Caco-2 (cell line): ENCODE results near the gene DPAGT1. TPM values are rescaled to one million over a fixed set of nuclear protein-coding genes. Genes with fewer than 3 reads are reported as not detected.

Source experiments
- BruUV-seq: library from RNA; stranded (reverse); fragments of 400-500 nt; replicated peaks from 2 replicates; lab custom pipeline; 2021; lab: Mats Ljungman, UMichigan
- CTCF ChIA-PET: fragments of 300-600 bp; sonication (Branson Sonifier 250); formaldehyde crosslinking; loops from one replicate; lab custom pipeline; 2022; ENCODE audit warnings: antibody characterized with exemption; lab: Charles Lee
- POLR2A ChIA-PET: fragments of 300-600 bp; sonication (Branson Sonifier 250); formaldehyde crosslinking; loops from one replicate; lab custom pipeline; 2022; ENCODE audit warnings: antibody characterized with exemption; lab: Charles Lee
- DNase-seq, 2 experiments: peaks; one replicate each; pipeline versions ENCODE4 v3.0.0 to v3.0.0-alpha.2; 2020 to 2022
- H3K27me3 ChIP-seq: replicated peaks from 2 replicates; pipeline ENCODE4 v1.6.0; 2011; ENCODE audit warnings: low read length; ENCODE audit not compliant: control insufficient read depth, insufficient read depth
- H3K36me3 ChIP-seq: 2 replicates; pipeline ENCODE4 v1.5.1; 2011; ENCODE audit warnings: low read length; ENCODE audit not compliant: control insufficient read depth, insufficient read depth
- H3K4me1 ChIP-seq: fragments of 250-450 bp; sonication (Bioruptor Pico); 2 replicates; pipeline ENCODE4 v1.5.1; 2020; ENCODE audit warnings: mild to moderate bottlenecking
- H3K4me3 ChIP-seq: 2 replicates; pipeline ENCODE4 v1.5.1; 2011; ENCODE audit warnings: low read depth, mild to moderate bottlenecking, control low read depth, low read length
- H3K9me3 ChIP-seq: fragments of 250-450 bp; sonication (Bioruptor Pico); 2 replicates; pipeline ENCODE4 v1.5.1; 2020; ENCODE audit warnings: mild to moderate bottlenecking, moderate library complexity
- H3K27ac Mint-ChIP-seq: one replicate; pipeline ENCODE4 v1.8.0; 2022; ENCODE audit warnings: mixed read lengths; ENCODE audit not compliant: unreplicated experiment
- H3K27me3 Mint-ChIP-seq: one replicate; pipeline ENCODE4 v1.8.0; 2022; ENCODE audit warnings: mixed read lengths; ENCODE audit not compliant: insufficient read depth, unreplicated experiment
- H3K36me3 Mint-ChIP-seq: one replicate; pipeline ENCODE4 v1.8.0; 2022; ENCODE audit warnings: mild to moderate bottlenecking, mixed read lengths; ENCODE audit not compliant: insufficient read depth, unreplicated experiment
- H3K4me1 Mint-ChIP-seq: one replicate; pipeline ENCODE4 v1.8.0; 2022; ENCODE audit warnings: low read depth, mixed read lengths; ENCODE audit not compliant: unreplicated experiment
- H3K4me3 Mint-ChIP-seq: one replicate; pipeline ENCODE4 v1.8.0; 2022; ENCODE audit warnings: mild to moderate bottlenecking, moderate library complexity, mixed read lengths; ENCODE audit not compliant: unreplicated experiment
- H3K9me3 Mint-ChIP-seq: one replicate; pipeline ENCODE4 v1.8.0; 2022; ENCODE audit warnings: mixed read lengths; ENCODE audit not compliant: unreplicated experiment
- CTCF ChIP-seq, 2 experiments: fragments of 200-600 bp in 1 of 2; IDR thresholded peaks; 1 replicate in 1 of 2; 2 replicates in 1 of 2; pipeline versions ENCODE4 v1.5.1 to v1.8.0; 2011 to 2022; ENCODE audit warnings: antibody characterized with exemption in 1 of 2, control low read depth in 1 of 2, inconsistent platforms in 1 of 2, low read depth in 1 of 2, low read length in 1 of 2, mild to moderate bottlenecking in 1 of 2, moderate library complexity in 1 of 2; ENCODE audit not compliant: insufficient read depth in 1 of 2, severe bottlenecking in 1 of 2, unreplicated experiment in 1 of 2
- intact Hi-C: fragments of 100-400 bp; cut with micrococcal nuclease; formaldehyde crosslinking; loops from one replicate; pipeline ENCODE4 v1.10.0; 2022; ENCODE audit not compliant: unreplicated experiment
- total RNA-seq: library from RNA; stranded (reverse); gene quantifications from 2 replicates; pipeline ENCODE4 v1.2.3, GENCODE V29; 2022

The DPAGT1 gene
- total RNA-seq, 1 experiment from 2014 or later, result 117 TPM

DNA sequence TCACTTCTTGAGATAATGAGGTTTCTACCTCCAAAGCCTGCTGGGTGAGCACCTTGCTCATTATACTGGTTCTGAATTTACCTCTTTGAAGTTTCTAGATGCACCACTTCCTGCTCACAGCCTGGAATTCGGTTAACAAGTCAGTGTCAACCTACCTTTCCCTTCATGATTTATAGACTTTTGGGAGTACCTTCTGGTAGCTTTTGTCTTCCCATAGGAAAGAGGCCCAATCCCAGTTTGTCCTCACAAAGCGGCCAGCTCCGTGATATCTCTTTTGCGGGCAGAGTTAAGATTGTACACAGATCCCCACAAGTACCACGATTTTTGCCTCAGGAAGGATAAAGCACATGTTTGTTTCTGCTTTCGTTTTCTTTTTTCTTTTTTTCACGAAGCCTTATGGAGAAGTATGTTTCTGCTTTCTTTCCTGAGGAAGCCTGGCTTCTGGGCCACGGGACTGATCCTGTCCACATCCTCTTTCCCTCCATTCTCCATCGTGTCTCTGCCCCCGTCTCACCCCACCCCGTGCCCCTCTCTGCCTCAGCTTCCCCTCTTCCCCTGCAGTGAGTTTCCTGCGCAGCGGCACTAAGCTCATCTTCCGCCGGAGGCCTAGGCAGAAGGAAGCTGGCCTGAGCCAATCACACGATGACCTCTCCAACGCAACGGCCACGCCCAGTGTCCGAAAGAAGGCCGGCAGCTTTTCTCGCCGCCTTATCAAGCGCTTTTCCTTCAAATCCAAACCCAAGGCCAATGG is 14.0 kb upstream of the DPAGT1 start:
- Mint-ChIP-seq H3K36me3 (peaks cover 15% of the 10 kb centered on the region), H3K27ac (no peak overlapping the region), H3K4me3 (no peak overlapping the region), H3K9me3 (no peaks in the 10 kb centered on the region), H3K4me1 (peaks cover 7% of the 10 kb centered on the region), H3K27me3 (no peaks in the 10 kb centered on the region)
- no peak overlapping the region for H3K4me3 ChIP-seq
- H3K9me3 ChIP-seq, result no peaks in the 10 kb centered on the region
- DNase-seq, result no peak
- no peak for TF ChIP-seq CTCF (IDR thresholded peaks at IDR 0.05; ENCODE audit: insufficient read depth in 1 of 2, low read depth in 1 of 2, low read length in 1 of 2, severe bottlenecking in 1 of 2, unreplicated experiment in 1 of 2)
- CTCF ChIA-PET, result interaction anchor here (1.2 kb wide), 1 partner anchor 13 kb away, joined by 4 read pairs; no protein-coding TSS in a partner anchor
- H3K36me3 ChIP-seq, result 0 out of 2 replicates have a peak, but pooled peaks cover 2% of the 10 kb centered on the region
- POLR2A ChIA-PET, result interaction anchor here (0.6 kb wide), 1 partner anchor 14 kb away, joined by 7 read pairs; the partner anchor contains the start of gene DPAGT1
- no peaks in the 10 kb centered on the region for H3K27me3 ChIP-seq
- intact Hi-C loops, result no loop called here
- 0 out of 2 replicates have a peak, but pooled peaks cover 4% of the 10 kb centered on the region for H3K4me1 ChIP-seq
- BruUV-seq, result no TSS peak

- H3K9me3 Mint-ChIP-seq, result no peaks in the 10 kb centered on the region
- no peak overlapping the region for H3K4me3 ChIP-seq
- no peak overlapping the region for H3K4me3 Mint-ChIP-seq
- DNase-seq, result no peak
- no peaks in the 10 kb centered on the region for H3K4me1 ChIP-seq
- CTCF ChIA-PET, result no interaction called here
- H3K36me3 ChIP-seq, result 0 out of 2 replicates have a peak, but pooled peaks cover 2% of the 10 kb centered on the region
- POLR2A ChIA-PET, result no interaction called here
- TF ChIP-seq CTCF (IDR thresholded peaks at IDR 0.05; ENCODE audit: insufficient read depth in 1 of 2, low read depth in 1 of 2, low read length in 1 of 2, severe bottlenecking in 1 of 2, unreplicated experiment in 1 of 2), result no peak
- no TSS peak for BruUV-seq
- H3K4me1 Mint-ChIP-seq, result no peaks in the 10 kb centered on the region
- peaks cover 14% of the 10 kb centered on the region for H3K36me3 Mint-ChIP-seq
- H3K27me3 Mint-ChIP-seq, result no peaks in the 10 kb centered on the region
- no peaks in the 10 kb centered on the region for H3K27me3 ChIP-seq
- H3K9me3 ChIP-seq, result no peaks in the 10 kb centered on the region
- intact Hi-C loops, result no loop called here
- H3K27ac Mint-ChIP-seq, result no peak overlapping the region
Measured at GRCh38 chr11:119114351-119114750, 12.7 kb upstream of the DPAGT1 start.

GRCh38 chr11:119113716-119114115 is 12.1 kb upstream of the DPAGT1 start:
- no peaks in the 10 kb centered on the region for H3K27me3 ChIP-seq
- no peaks in the 10 kb centered on the region for H3K9me3 ChIP-seq
- Mint-ChIP-seq H3K36me3 (peaks cover 20% of the 10 kb centered on the region), H3K9me3 (no peaks in the 10 kb centered on the region), H3K27ac (no peak overlapping the region), H3K4me1 (peaks cover 5% of the 10 kb centered on the region), H3K27me3 (no peaks in the 10 kb centered on the region), H3K4me3 (no peak overlapping the region)
- TF ChIP-seq CTCF (IDR thresholded peaks at IDR 0.05; ENCODE audit: insufficient read depth in 1 of 2, low read depth in 1 of 2, low read length in 1 of 2, severe bottlenecking in 1 of 2, unreplicated experiment in 1 of 2), result no peak
- DNase-seq, result no peak
- intact Hi-C loops, result no loop called here
- ChIA-PET CTCF (no interaction called here), POLR2A (no interaction called here)
- BruUV-seq, result no TSS peak
- H3K4me1 ChIP-seq, result peaks cover 3% of the 10 kb centered on the region; the same call in 1 of the 2 replicates
- H3K36me3 ChIP-seq, result 0 out of 2 replicates have a peak, but pooled peaks cover 2% of the 10 kb centered on the region
- H3K4me3 ChIP-seq, result no peak overlapping the region
